DMS114 treated with DMSO at 0.1 percent for 48 hours (cell line): ENCODE measurements around the gene GOLGA8B.
"Not testable (repeated sequence)": the region's sequence is repeated elsewhere in the genome, so short reads cannot be mapped to it uniquely, and the experiment has no call there.

Experiments used
- DNase-seq: peaks from one replicate; lab custom pipeline; 2025; ENCODE audit not compliant: unreplicated experiment; lab: John Stamatoyannopoulos, UW

The GOLGA8B gene

GRCh38 chr15:34598799-34599585, 15.5 kb upstream of the GOLGA8B start:
- no peak for DNase-seq

GRCh38 chr15:34597316-34597715, 13.9 kb upstream of the GOLGA8B start:
- no peak for DNase-seq

- DNase-seq: no peak
Observed at GRCh38 chr15:34594361-34594760, 10.9 kb upstream of the GOLGA8B start.

GRCh38 chr15:34591306-34591705, 7.9 kb upstream of the GOLGA8B start:
- no peak for DNase-seq

GRCh38 chr15:34588046-34588674, 4.7 kb upstream of the GOLGA8B start:
- peak; percentile 79 for DNase-seq

DNA sequence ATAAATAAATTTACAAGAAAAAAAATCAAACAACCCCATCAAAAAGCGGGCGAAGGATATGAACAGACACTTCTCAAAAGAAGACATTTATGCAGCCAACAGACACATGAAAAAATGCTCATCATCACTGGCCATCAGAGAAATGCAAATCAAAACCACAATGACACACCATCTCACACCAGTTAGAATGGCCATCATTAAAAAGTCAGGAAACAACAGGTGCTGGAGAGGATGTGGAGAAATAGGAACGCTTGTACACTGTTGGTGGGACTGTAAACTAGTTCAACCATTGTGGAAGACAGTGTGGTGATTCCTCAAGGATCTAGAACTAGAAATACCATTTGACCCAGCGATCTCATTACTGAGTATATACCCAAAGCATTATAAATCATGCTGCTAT, 2.5 kb upstream of the GOLGA8B start:
- DNase-seq: not testable (repeated sequence)

GRCh38 chr15:34584996-34585395, 1.5 kb upstream of the GOLGA8B start:
- DNase-seq: no peak

GRCh38 chr15:34584330-34584668, 848 bp upstream of the GOLGA8B start:
- no peak for DNase-seq

- no peak for DNase-seq
Observed at GRCh38 chr15:34582461-34583371, 735 bp downstream of the GOLGA8B start.

- not testable (repeated sequence) for DNase-seq
Observed at GRCh38 chr15:34581687-34582460, 1.6 kb downstream of the GOLGA8B start.

DNA sequence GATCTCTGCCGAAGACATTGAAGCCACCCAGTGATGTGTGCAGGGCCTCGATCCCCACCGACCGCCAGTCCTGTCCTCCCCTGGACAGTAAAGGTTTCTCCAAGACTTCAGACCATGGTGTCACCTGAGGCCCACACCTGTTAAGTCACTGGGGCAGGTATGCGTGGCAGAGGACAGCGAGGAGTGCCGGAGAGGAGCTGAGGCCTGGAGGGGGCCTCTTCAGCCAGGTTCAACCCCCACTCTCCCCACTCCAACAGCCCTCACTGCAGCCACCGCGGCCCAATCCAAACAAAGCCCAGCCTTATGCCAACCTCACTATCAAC, 2.4 kb downstream of the GOLGA8B start:
- DNase-seq: no peak

DNA sequence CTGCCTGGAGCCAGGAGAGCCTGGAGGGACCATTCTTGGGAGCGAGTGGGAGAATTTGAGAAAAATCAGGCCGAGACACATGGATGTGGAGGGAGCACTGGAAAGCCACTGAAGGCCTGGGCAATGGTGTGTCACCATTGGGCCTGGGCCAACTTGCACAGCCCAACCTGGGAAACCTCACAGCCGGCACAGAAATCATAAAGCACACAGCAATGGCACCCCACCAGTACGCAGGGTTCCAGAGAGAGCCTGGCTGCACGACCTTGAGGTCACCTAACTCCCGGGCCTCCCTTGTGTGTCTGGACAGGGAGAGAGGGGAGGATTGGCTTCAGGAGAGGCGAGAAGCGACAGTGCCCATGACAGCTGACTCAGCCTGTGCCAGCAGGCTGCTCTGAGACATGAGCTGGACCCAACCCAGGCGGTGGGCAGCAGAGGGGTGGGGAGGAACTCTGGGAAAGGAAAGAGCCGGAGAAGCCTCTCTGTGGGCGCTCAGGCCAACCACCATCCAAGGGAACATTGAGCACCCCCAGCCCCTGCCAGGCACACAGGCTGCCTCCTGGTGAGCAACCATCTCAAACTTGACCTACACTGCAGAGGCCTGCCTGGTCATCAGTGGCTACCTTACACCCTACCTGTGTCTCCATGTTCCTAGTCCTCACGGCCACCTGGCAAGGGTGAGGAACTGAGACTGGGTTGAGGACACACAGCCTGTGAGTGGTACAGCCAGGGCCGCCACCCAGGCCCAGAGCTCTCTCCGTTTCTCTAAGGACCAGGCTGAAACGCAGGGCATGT, 3.0 kb downstream of the GOLGA8B start:
- not testable (repeated sequence) for DNase-seq

DNA sequence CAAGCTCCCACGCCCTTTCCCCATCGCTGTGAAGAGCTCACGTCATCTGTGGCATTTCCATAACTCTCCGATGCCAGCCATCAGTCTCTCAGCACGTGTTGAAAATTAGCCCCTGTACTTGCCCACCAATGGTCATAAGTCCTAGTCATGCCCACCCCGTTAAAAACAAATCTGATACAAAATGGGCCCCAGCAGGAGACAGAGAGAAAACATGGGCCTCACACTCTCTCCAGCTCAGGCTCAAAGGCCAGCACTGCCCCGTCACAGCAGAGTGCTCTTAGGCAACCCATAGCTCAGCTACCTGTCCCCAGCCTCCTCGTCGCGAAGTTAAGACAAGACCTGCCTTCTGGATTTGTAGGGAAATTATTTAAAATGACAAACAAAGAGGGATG, 5.2 kb downstream of the GOLGA8B start:
- DNase-seq: no peak

- not testable (repeated sequence) for DNase-seq
Observed at GRCh38 chr15:34577658-34578282, 5.7 kb downstream of the GOLGA8B start.

GRCh38 chr15:34575035-34575434, 8.4 kb downstream of the GOLGA8B start:
- not testable (repeated sequence) for DNase-seq

- DNase-seq: not testable (repeated sequence)
Observed at GRCh38 chr15:34572921-34573320, 10.5 kb downstream of the GOLGA8B start.

DNA sequence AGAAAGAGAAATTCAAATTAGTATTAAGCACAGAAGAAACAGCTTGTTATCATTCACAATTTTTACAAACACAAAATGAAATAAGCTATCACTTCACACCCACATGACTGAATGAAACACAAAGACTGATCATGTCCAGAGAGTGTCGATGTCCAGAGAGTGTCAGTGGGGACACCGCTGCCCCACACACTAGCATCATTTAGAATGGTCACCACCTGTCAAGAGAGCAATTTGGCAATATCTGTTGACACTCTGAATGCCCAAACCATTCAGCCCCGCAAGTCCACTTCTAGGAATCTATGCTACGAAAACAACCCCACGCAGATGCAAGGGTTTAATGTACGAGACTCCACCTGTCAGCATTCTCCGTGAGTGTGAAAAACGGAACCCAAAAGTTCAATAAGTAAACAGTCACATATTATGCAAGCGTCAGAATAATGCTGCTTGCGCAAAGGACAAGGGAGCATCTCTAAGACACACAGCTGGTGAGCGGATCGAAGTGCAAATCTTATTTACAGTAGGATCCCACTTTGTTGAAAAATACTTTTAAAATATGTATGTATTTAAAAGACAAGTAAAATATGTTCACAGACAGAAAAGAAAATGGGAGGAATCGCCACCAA, 11.3 kb downstream of the GOLGA8B start:
- not testable (repeated sequence) for DNase-seq

GRCh38 chr15:34569670-34570396, 13.6 kb downstream of the GOLGA8B start:
- not testable (repeated sequence) for DNase-seq

DNA sequence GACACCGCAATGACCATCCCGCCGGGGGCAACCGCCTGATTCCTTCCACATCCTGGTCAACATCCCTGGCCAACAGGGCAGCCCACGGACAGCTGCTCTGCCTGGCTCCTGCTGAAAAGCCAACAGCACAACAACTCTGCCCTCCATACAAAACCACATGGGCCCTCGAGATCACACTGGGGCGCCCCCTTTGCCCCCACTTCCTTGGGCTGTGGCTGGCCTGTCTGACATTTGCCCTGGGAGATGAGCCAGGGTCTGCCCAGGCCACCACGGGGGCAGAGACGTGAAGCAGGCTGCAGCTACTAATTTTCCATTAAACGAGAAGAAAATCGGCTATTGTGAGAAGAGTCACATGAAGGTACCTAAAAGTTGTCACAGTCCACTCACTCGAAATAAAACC, 16.3 kb downstream of the GOLGA8B start:
- not testable (repeated sequence) for DNase-seq
